ENCODE data around the gene LRRN4CL. TPM values are rescaled to one million over a fixed set of nuclear protein-coding genes. Genes with fewer than 3 reads are reported as not detected.
A peak's percentile ranks its signal among the peaks of the same experiment; 100 is the strongest.

The LRRN4CL gene
- total and polyA plus RNA-seq, 9 of the 15 experiments (the other 6 are each of a cell fraction or from before 2014, with no cell fraction given) = 0.03 to 0.11 (median 0.05) TPM; not detected in 4

GRCh38 chr11:62665599-62666258, 23.6 kb downstream of the LRRN4CL start (continued):
- TF ChIP-seq NFATC3 (IDR thresholded peaks at IDR 0.05) (0 out of 2 replicates have a peak, but pooled peaks have one; percentile 53), HLTF (IDR thresholded peaks at IDR 0.05) (no peak), ZNF143 (CRISPR knock-in tag; IDR thresholded peaks at IDR 0.05) (peak; percentile 36; the same call in 1 of the 2 replicates), ZNF318 (IDR thresholded peaks at IDR 0.05; ENCODE audit: borderline replicate concordance in 1 of 2, low read depth in 1 of 2) (no peak), ZNF511 (CRISPR knock-in tag; IDR thresholded peaks at IDR 0.05) (no peak), NR2C2 (CRISPR knock-in tag; IDR thresholded peaks at IDR 0.05) (no peak), NR2C2 (tag; IDR thresholded peaks at IDR 0.05) (no peak)

All from K562 (cell line).